ENCODE results near the gene DYNLT4.

GRCh38 chr1:44819608-44820327 lies 12.6 kb upstream of the DYNLT4 start:
- TF ChIP-seq TCF7L2 (IDR thresholded peaks at IDR 0.05; ENCODE audit: low read depth, low read length) = peak; percentile 75
- TF ChIP-seq POLR2AphosphoS5 (IDR thresholded peaks at IDR 0.05; ENCODE audit: low read depth, low read length) = peak; percentile 100
- no peak for TF ChIP-seq CTCF (IDR thresholded peaks at IDR 0.05)
- TF ChIP-seq REST (IDR thresholded peaks at IDR 0.05; ENCODE audit: insufficient read depth in 1 of 2, low read depth in 2 of 2, low read length in 1 of 2) = no peak
